ENCODE measurements around the gene MAPRE3.
"Not testable (repeated sequence)": the region's sequence is repeated elsewhere in the genome, so short reads cannot be mapped to it uniquely, and the experiment has no call there.

The MAPRE3 gene

DNA sequence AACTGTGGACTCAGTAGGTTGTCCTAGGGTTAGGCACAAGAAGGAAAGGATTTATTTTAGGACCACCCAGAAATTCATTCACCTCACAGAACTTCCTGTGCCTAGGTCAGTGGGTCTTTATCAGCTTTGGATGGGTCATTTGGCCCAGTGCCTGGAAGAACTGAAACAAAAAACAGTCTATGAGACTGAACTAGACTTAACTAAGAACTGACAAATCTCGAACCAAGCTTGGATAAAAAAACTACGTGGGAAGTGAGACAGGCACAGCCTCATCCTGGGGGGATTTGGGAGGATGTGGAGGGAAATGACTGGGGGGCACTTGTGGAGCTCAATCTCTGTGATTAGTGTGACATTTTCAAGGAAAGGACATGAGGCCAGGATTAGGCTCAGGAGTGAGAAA, 103.3 kb downstream of the MAPRE3 start:
- no peak for DNase-seq

DNA sequence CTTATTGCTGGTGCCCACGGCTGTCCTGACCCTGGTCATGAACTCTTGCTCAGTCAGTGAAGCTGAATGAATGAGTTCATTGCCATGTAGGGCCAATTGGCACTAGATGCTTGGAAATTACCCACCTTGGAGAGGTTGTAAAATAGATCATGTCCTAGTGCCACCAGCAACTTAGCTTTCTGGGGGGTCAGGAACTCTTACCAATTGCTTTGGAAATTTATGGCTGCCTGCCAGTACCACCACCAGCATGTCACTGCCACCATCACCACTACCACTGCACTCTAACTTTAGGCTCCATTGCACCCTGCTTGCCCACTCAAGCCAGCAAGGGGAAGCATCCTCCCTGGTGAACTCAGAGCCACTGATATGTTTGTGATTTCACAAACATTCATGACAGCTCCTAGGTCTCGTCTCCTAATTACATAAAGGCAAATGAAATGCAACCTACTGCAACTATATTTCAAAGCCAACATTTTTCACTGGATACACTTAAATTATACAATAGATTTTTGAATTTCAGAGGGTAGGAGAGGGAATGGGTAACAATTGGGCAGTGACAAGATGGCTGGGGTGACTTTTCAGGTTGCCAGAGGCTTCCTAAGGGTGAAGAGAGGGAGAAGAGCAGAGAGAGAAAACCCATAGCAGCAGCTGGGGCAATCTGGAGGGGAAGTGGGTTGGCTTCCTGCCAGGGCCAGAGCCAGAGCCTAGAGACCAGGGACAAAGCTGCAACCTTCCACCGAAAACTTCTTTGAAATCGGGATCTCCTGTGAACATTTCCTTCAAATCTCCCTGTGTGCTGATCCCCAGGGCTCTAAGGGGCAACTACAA, 104.5 kb downstream of the MAPRE3 start:
- no peak for DNase-seq

DNA sequence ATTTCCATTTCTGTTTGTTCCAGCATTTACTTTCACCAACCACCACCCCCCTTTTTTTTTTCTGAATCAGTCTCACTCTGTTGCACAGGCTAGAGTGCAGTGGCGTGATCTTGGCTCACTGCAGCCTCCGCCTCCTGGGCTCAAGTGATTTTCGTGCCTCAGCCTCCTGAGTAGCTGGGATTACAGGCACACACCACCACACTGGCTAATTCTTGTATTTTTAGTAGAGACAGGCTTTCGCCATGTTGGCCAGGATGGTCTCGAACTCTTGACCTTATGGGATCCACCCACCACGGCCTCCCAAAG, 105.1 kb downstream of the MAPRE3 start:
- DNase-seq: not testable (repeated sequence)

DNA sequence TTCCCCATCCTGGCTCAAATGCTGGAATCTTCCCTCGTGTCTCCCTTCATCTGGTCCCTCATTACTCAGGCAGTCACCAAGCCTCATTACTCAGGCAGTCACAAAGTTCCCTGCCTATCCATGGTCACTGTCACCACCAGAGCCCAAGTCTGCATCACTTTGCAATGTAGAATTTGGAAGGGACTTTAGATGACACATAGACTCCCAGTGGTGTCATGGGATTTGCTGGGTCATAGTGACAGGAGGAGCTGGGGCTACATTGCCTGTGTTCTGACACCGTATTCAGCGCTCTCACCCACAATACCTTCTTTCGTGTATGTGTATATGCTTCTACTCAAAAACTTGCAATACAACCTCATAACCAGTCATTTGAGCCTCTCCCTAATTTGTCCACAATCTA, 105.9 kb downstream of the MAPRE3 start:
- DNase-seq: no peak

Measured in NCI-H524 treated with DMSO at 0.1 percent for 48 hours (cell line).